ENCODE data around the gene SLC26A2. TPM values are rescaled to one million over a fixed set of nuclear protein-coding genes. Genes with fewer than 3 reads are reported as not detected.
A peak's percentile ranks its signal among the peaks of the same experiment; 100 is the strongest.
"Not testable (repeated sequence)": the region's sequence is repeated elsewhere in the genome, so short reads cannot be mapped to it uniquely, and the experiment has no call there.

SLC26A2 gene
- total and polyA plus RNA-seq, 7 donors = 6.4 to 88.8 (median 12.1) TPM

GRCh38 chr5:150022681-150023080, 62.1 kb downstream of the SLC26A2 start:
- no peaks in the 10 kb centered on the region for H3K27me3 ChIP-seq
- peaks cover 0 to 15% (median 13%) of the 10 kb centered on the region in 4 donors for H3K4me1 ChIP-seq
- H3K9me3 ChIP-seq = no peaks in the 10 kb centered on the region
- H3K27ac ChIP-seq = peak overlapping the region in 3 of 4 donors; percentile 46 to 65 (median 49)
- TF ChIP-seq POLR2A (IDR thresholded peaks at IDR 0.05) = no peak
- no peak for TF ChIP-seq POLR2AphosphoS5 (IDR thresholded peaks at IDR 0.05)
- no peak for TF ChIP-seq EP300 (IDR thresholded peaks at IDR 0.05)
- no peak for TF ChIP-seq CTCF (IDR thresholded peaks at IDR 0.05)
- no peak overlapping the region for H3K4me3 ChIP-seq
- DNase-seq = no peak
- intact Hi-C loops (cut with DNase I) = no loop called here
- H3K36me3 ChIP-seq = peaks cover 11 to 99% (median 45%) of the 10 kb centered on the region in 4 donors
- 94 to 95% methylated on average over 2 of the region's 2 CpGs for WGBS, 2 donors

DNA sequence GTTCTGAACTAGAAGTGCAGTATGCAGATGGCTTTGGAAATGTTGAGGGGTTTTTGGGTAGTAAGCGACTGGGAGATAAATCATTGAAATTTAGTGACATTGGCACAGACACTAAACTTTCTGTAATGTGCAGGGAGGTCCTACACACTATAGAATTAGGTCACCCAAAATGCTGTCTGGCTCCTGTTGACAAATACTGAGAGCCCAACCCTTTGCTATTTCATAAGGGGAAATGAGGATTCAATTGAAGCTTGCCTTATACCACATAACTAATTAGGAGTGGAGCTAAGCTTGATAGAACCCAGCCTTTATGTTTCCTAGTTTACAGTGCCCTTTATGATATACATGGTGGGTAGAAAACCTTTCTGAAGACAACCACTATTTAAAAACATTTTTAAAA, 62.6 kb downstream of the SLC26A2 start:
- intact Hi-C loops (cut with DNase I) = no loop called here
- Histone ChIP-seq H3K36me3 (peaks cover 11 to 99% (median 49%) of the 10 kb centered on the region in 4 donors), H3K27me3 (no peaks in the 10 kb centered on the region), H3K4me3 (no peak overlapping the region), H3K4me1 (peaks cover 0 to 15% (median 13%) of the 10 kb centered on the region in 4 donors), H3K27ac (peak overlapping the region in 1 of 4 donors; percentile 8), H3K9me3 (no peaks in the 10 kb centered on the region)
- no peak for DNase-seq
- WGBS, 2 donors = 88 to 96% methylated on average over 1 of the region's 1 CpG
- TF ChIP-seq POLR2AphosphoS5 (IDR thresholded peaks at IDR 0.05) (no peak), CTCF (IDR thresholded peaks at IDR 0.05) (no peak), POLR2A (IDR thresholded peaks at IDR 0.05) (no peak), EP300 (IDR thresholded peaks at IDR 0.05) (no peak)

DNA sequence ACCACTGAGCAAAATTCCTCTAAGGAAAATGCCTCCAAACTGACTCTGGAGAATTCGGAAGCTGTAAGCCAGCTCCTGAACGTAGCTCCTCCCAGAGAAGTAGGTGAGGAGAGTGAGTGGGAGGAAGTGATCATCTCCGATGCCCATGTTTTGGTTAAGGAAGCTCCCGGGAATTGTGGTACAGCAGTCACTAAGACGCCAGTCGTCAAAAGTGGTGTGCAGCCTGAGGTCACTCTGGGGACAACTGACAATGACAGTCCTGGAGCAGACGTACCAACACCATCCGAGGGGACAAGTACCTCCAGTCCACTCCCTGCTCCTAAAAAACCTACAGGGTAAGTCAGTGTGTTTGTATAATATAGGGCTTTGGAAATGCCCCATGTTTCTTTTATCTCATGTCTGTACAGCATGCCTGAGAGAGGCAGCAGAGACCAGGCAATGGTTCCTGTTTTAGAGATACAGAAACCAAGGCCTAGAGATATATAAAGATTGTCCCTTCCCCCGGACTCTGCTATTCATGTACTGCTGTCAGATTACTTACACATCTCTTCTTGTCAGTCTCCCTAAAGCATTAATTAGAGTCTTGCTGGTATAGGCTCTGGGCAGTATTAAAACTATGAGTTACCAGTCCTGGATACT, 63.9 kb downstream of the SLC26A2 start:
- TF ChIP-seq POLR2AphosphoS5 (IDR thresholded peaks at IDR 0.05) (no peak), EP300 (IDR thresholded peaks at IDR 0.05) (no peak), CTCF (IDR thresholded peaks at IDR 0.05) (no peak), POLR2A (IDR thresholded peaks at IDR 0.05) (no peak)
- H3K36me3 ChIP-seq = peaks cover 7 to 97% (median 44%) of the 10 kb centered on the region in 4 donors
- 82 to 91% methylated on average over 9 of the region's 9 CpGs for WGBS, 2 donors
- DNase-seq = no peak
- peak overlapping the region in 1 of 4 donors; percentile 10 for H3K27ac ChIP-seq
- no peaks in the 10 kb centered on the region for H3K9me3 ChIP-seq
- intact Hi-C loops (cut with DNase I) = no loop called here
- no peaks in the 10 kb centered on the region for H3K27me3 ChIP-seq
- H3K4me1 ChIP-seq = peaks cover 0 to 15% (median 13%) of the 10 kb centered on the region in 4 donors
- no peak overlapping the region for H3K4me3 ChIP-seq

- Histone ChIP-seq H3K27ac (no peak overlapping the region), H3K9me3 (no peaks in the 10 kb centered on the region), H3K36me3 (peaks cover 3 to 97% (median 45%) of the 10 kb centered on the region in 4 donors), H3K4me3 (no peak overlapping the region), H3K27me3 (no peaks in the 10 kb centered on the region), H3K4me1 (peaks cover 0 to 13% (median 10%) of the 10 kb centered on the region in 4 donors)
- 93 to 96% methylated on average over 4 of the region's 4 CpGs for WGBS, 2 donors
- no peak for TF ChIP-seq POLR2AphosphoS5 (IDR thresholded peaks at IDR 0.05)
- TF ChIP-seq CTCF (IDR thresholded peaks at IDR 0.05) = no peak
- TF ChIP-seq POLR2A (IDR thresholded peaks at IDR 0.05) = no peak
- TF ChIP-seq EP300 (IDR thresholded peaks at IDR 0.05) = no peak
- intact Hi-C loops (cut with DNase I) = no loop called here
- DNase-seq = no peak
These were observed 66.2 kb downstream of the SLC26A2 start for GRCh38 chr5:150026682-150027172.

DNA sequence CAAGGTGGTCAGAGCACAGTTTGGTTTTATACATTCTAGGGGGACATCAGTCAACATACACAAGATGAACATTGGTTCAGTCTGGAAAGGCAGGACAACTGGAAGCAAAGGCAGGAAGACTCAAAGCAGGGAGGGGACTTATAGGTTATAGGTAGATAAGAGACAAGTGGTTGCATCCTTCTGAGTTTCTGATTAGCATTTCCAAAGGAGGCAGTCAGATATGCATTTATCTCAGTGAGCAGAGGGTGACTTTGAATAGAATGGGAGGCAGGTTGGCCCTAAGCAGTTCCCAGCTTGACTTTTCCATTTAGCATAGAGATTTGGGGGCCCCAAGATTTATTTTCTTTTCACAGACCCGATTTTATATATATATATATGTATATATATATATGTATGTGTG, 67.5 kb downstream of the SLC26A2 start:
- H3K4me1 ChIP-seq; H3K4me3 ChIP-seq; intact Hi-C loops (cut with DNase I); H3K9me3 ChIP-seq; DNase-seq; H3K27me3 ChIP-seq; H3K27ac ChIP-seq: not testable (repeated sequence)
- peaks cover 16 to 98% (median 54%) of the 10 kb centered on the region in 4 donors for H3K36me3 ChIP-seq
- WGBS, 2 donors = 51 to 67% methylated on average over 1 of the region's 1 CpG

All from sigmoid colon (tissue), 7 donors.